Measurements from ENCODE around the gene TGFBI. TPM values are rescaled to one million over a fixed set of nuclear protein-coding genes. Genes with fewer than 3 reads are reported as not detected.

TGFBI gene
- polyA plus RNA-seq (2013, experiment 1 of 2): 16.3 TPM
- 24.5 TPM for polyA plus RNA-seq (2013, experiment 2 of 2)

GRCh38 chr5:136028782-136029742, at the start of gene TGFBI:
Gene TGFBI, plus strand, starts transcription at chr5:136028988. Its CDS starts 68 bp downstream, at chr5:136029056.
- Histone ChIP-seq H3K4me1 (ENCODE audit: insufficient read depth, low read length) (no peaks in the 10 kb centered on the region), H3K9me3 (ENCODE audit: insufficient read depth, low read depth, low read length) (no peaks in the 10 kb centered on the region), H3K27ac (ENCODE audit: low read depth, low read length) (no peak within 1 kb of the TSS), H3K9ac (ENCODE audit: low read depth, low read length) (peak within 1 kb of the TSS; percentile 69), H3K4me3 (ENCODE audit: low read length) (peak within 1 kb of the TSS; percentile 65), H3K36me3 (ENCODE audit: insufficient read depth, low read length) (no peaks in the 10 kb centered on the region), H3K27me3 (ENCODE audit: insufficient read depth, low read length) (peaks cover 65% of the 10 kb centered on the region)
- WGBS: 5% methylated on average over 68 of the region's 68 CpGs

DNA sequence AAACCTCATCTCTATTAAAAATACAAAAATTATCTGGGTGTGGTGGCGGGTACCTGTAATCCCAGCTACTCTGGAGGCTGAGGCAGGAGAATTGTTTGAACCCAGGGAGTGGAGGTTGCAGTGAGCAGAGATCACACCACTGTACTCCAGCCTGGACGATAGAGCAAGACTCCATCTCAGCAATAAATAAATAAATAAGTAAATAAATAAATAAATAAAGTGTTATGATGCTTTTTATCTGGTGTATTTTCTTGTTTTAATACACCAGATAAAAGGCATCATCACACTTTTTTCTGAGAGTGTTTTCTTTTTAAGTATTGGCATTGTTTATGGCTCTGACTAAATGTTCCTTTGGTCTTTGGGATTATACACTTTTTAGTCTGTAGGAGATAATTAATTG, 49.8 kb upstream of the TGFBI start:
- no peak overlapping the region for H3K27ac ChIP-seq (ENCODE audit: low read depth, low read length)
- no peak overlapping the region for H3K9ac ChIP-seq (ENCODE audit: low read depth, low read length)
- peaks cover 12% of the 10 kb centered on the region for H3K4me1 ChIP-seq (ENCODE audit: insufficient read depth, low read length)
- WGBS: 79% methylated on average over 1 of the region's 2 CpGs
- peaks cover 10% of the 10 kb centered on the region for H3K27me3 ChIP-seq (ENCODE audit: insufficient read depth, low read length)
- H3K4me3 ChIP-seq (ENCODE audit: low read length): no peak overlapping the region
- no peaks in the 10 kb centered on the region for H3K9me3 ChIP-seq (ENCODE audit: insufficient read depth, low read depth, low read length)
- no peaks in the 10 kb centered on the region for H3K36me3 ChIP-seq (ENCODE audit: insufficient read depth, low read length)

GRCh38 chr5:135979510-135979909, 49.3 kb upstream of the TGFBI start:
- peaks cover 10% of the 10 kb centered on the region for H3K27me3 ChIP-seq (ENCODE audit: insufficient read depth, low read length)
- no peak overlapping the region for H3K4me3 ChIP-seq (ENCODE audit: low read length)
- 100% methylated on average over 1 of the region's 1 CpG for WGBS
- H3K27ac ChIP-seq (ENCODE audit: low read depth, low read length): no peak overlapping the region
- H3K4me1 ChIP-seq (ENCODE audit: insufficient read depth, low read length): peaks cover 12% of the 10 kb centered on the region
- H3K36me3 ChIP-seq (ENCODE audit: insufficient read depth, low read length): no peaks in the 10 kb centered on the region
- no peak overlapping the region for H3K9ac ChIP-seq (ENCODE audit: low read depth, low read length)
- no peaks in the 10 kb centered on the region for H3K9me3 ChIP-seq (ENCODE audit: insufficient read depth, low read depth, low read length)

- H3K27me3 ChIP-seq (ENCODE audit: insufficient read depth, low read length): peaks cover 10% of the 10 kb centered on the region
- no peak overlapping the region for H3K27ac ChIP-seq (ENCODE audit: low read depth, low read length)
- H3K4me3 ChIP-seq (ENCODE audit: low read length): no peak overlapping the region
- H3K9ac ChIP-seq (ENCODE audit: low read depth, low read length): no peak overlapping the region
- H3K36me3 ChIP-seq (ENCODE audit: insufficient read depth, low read length): no peaks in the 10 kb centered on the region
- WGBS: 100% methylated on average over 1 of the region's 1 CpG
- H3K9me3 ChIP-seq (ENCODE audit: insufficient read depth, low read depth, low read length): no peaks in the 10 kb centered on the region
- H3K4me1 ChIP-seq (ENCODE audit: insufficient read depth, low read length): peaks cover 3% of the 10 kb centered on the region; the same call in 1 of the 2 replicates
Measured at GRCh38 chr5:135980620-135981019, 48.2 kb upstream of the TGFBI start.

GRCh38 chr5:135985951-135986350, 42.8 kb upstream of the TGFBI start:
- H3K36me3 ChIP-seq (ENCODE audit: insufficient read depth, low read length): no peaks in the 10 kb centered on the region
- no CpG with 5 or more reads among the region's 1 CpG for WGBS
- H3K27me3 ChIP-seq (ENCODE audit: insufficient read depth, low read length): no peaks in the 10 kb centered on the region
- no peaks in the 10 kb centered on the region for H3K9me3 ChIP-seq (ENCODE audit: insufficient read depth, low read depth, low read length)
- no peaks in the 10 kb centered on the region for H3K4me1 ChIP-seq (ENCODE audit: insufficient read depth, low read length)
- no peak overlapping the region for H3K4me3 ChIP-seq (ENCODE audit: low read length)
- no peak overlapping the region for H3K27ac ChIP-seq (ENCODE audit: low read depth, low read length)
- H3K9ac ChIP-seq (ENCODE audit: low read depth, low read length): no peak overlapping the region

- WGBS: 89% methylated on average over 2 of the region's 3 CpGs
- Histone ChIP-seq H3K27me3 (ENCODE audit: insufficient read depth, low read length) (no peaks in the 10 kb centered on the region), H3K4me1 (ENCODE audit: insufficient read depth, low read length) (no peaks in the 10 kb centered on the region), H3K9ac (ENCODE audit: low read depth, low read length) (no peak overlapping the region), H3K36me3 (ENCODE audit: insufficient read depth, low read length) (no peaks in the 10 kb centered on the region), H3K27ac (ENCODE audit: low read depth, low read length) (no peak overlapping the region), H3K9me3 (ENCODE audit: insufficient read depth, low read depth, low read length) (no peaks in the 10 kb centered on the region), H3K4me3 (ENCODE audit: low read length) (no peak overlapping the region)
Measured at GRCh38 chr5:135986401-135986800, 42.4 kb upstream of the TGFBI start.

DNA sequence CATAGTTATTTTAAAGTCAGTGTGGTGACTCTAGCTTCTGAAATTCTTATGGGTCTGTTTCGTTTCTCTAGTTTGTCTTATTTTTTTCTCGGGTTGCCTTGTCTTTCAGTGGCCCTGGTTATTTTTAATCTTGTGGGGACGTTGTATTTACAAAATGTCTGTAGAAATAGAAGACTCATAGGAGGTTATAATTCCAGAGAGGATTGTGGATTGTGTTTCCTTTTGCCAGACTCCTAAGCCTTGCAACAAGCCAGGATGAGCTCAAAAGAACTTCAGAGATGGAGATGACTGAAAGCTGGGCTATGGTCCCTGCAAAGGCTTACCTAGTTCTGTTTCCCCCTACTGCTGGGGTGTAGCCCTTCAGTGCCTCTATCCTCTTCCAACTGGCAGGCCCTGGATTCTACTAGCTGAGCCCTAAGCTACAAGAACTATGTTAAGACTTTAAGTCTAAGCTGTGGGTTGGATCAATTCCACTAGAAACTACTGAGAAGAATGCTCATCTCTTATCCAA, 41.8 kb upstream of the TGFBI start:
- H3K9me3 ChIP-seq (ENCODE audit: insufficient read depth, low read depth, low read length): no peaks in the 10 kb centered on the region
- no peak overlapping the region for H3K27ac ChIP-seq (ENCODE audit: low read depth, low read length)
- H3K4me3 ChIP-seq (ENCODE audit: low read length): no peak overlapping the region
- no peak overlapping the region for H3K9ac ChIP-seq (ENCODE audit: low read depth, low read length)
- 95% methylated on average over 3 of the region's 3 CpGs for WGBS
- H3K36me3 ChIP-seq (ENCODE audit: insufficient read depth, low read length): no peaks in the 10 kb centered on the region
- H3K27me3 ChIP-seq (ENCODE audit: insufficient read depth, low read length): no peaks in the 10 kb centered on the region
- H3K4me1 ChIP-seq (ENCODE audit: insufficient read depth, low read length): no peaks in the 10 kb centered on the region

DNA sequence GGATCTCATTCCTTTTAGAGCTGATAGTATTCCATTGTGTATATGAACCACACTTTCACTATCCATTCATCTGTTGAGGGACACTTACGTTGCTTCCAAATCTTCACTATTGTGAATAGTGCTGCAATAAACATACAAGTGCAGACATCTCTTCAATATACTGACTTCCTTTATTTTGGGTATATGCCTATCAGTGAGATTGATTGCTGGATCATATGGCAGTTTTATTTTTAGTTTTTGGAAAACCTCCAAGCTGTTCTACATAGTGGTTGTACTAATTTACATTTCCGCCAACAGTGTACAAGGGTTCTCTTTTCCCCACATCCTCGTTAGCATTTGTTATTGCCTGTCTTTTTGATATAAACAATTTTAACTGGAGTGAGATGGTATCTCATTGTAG, 40.2 kb upstream of the TGFBI start:
- Histone ChIP-seq H3K4me3 (ENCODE audit: low read length) (no peak overlapping the region), H3K36me3 (ENCODE audit: insufficient read depth, low read length) (no peaks in the 10 kb centered on the region), H3K9me3 (ENCODE audit: insufficient read depth, low read depth, low read length) (no peaks in the 10 kb centered on the region), H3K27me3 (ENCODE audit: insufficient read depth, low read length) (no peaks in the 10 kb centered on the region), H3K27ac (ENCODE audit: low read depth, low read length) (no peak overlapping the region), H3K9ac (ENCODE audit: low read depth, low read length) (no peak overlapping the region), H3K4me1 (ENCODE audit: insufficient read depth, low read length) (no peaks in the 10 kb centered on the region)
- WGBS: 80% methylated on average over 1 of the region's 3 CpGs

DNA sequence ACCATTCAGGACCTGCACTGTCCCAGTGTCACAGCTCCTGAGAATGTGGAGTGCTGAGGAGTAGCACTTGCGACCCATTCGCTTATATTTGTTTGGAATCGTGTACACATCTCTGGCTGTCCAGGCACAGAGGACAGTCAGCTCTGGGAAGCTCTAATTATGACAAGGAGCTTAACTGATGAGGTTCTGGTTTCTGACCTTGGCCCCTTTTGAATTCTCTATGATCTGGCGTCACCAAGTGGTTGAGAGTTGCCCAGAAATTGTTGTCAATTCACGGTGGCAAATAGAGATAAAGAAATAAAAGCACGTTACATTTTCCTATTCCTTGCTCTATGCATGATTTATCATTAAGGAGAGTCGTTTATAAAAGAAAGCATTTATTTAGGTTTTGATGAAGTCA, 39.1 kb upstream of the TGFBI start:
- 93% methylated on average over 7 of the region's 7 CpGs for whole genome bisulfite sequencing
- Histone ChIP-seq H3K9me3 (ENCODE audit: insufficient read depth, low read depth, low read length) (no peaks in the 10 kb centered on the region), H3K27me3 (ENCODE audit: insufficient read depth, low read length) (no peaks in the 10 kb centered on the region), H3K9ac (ENCODE audit: low read depth, low read length) (no peak overlapping the region), H3K4me1 (ENCODE audit: insufficient read depth, low read length) (no peaks in the 10 kb centered on the region), H3K36me3 (ENCODE audit: insufficient read depth, low read length) (no peaks in the 10 kb centered on the region), H3K4me3 (ENCODE audit: low read length) (no peak overlapping the region), H3K27ac (ENCODE audit: low read depth, low read length) (no peak overlapping the region)

DNA sequence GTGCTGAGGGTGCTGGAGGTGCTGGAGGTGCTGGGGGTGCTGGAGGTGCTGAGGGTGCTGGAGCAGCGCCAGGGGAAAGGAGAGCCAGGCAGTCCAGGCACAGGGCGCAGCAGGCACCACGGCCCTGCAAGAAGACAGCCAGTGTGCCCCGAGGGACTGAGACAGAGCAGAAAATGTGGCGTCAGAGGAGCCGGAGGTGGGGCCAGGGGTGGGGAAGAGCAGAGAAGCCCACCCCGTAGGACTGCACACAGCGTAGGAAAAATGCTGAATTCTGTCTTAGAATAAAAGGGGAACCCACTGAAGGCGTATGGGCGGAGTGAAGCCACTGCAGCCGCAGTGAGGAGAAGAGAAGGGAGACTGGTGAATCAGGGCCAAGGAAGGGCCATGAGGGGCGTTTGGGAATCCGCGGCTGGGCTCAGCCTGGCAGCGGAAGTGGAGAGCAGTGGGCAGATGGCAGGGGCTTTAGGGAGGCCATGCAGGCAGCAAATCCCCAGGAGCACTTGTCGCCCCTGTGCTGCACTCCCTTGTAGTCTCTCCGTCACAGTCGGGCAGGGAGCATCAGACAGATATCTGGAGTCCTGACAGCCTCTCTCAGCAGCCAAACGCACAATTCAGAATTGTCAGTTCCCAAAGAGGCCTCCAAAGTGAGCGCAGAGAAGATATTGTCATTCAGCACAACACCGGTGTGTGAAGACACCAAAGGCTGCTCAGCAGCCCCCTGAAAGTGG, 38.1 kb upstream of the TGFBI start:
- H3K9me3 ChIP-seq (ENCODE audit: insufficient read depth, low read depth, low read length): no peaks in the 10 kb centered on the region
- no peaks in the 10 kb centered on the region for H3K36me3 ChIP-seq (ENCODE audit: insufficient read depth, low read length)
- no peaks in the 10 kb centered on the region for H3K27me3 ChIP-seq (ENCODE audit: insufficient read depth, low read length)
- H3K9ac ChIP-seq (ENCODE audit: low read depth, low read length): no peak overlapping the region
- H3K27ac ChIP-seq (ENCODE audit: low read depth, low read length): no peak overlapping the region
- 93% methylated on average over 21 of the region's 21 CpGs for WGBS
- H3K4me1 ChIP-seq (ENCODE audit: insufficient read depth, low read length): no peaks in the 10 kb centered on the region
- H3K4me3 ChIP-seq (ENCODE audit: low read length): no peak overlapping the region

GRCh38 chr5:135991429-135991828, 37.4 kb upstream of the TGFBI start:
- Histone ChIP-seq H3K4me1 (ENCODE audit: insufficient read depth, low read length) (no peaks in the 10 kb centered on the region), H3K27ac (ENCODE audit: low read depth, low read length) (no peak overlapping the region), H3K9me3 (ENCODE audit: insufficient read depth, low read depth, low read length) (no peaks in the 10 kb centered on the region), H3K27me3 (ENCODE audit: insufficient read depth, low read length) (no peaks in the 10 kb centered on the region), H3K4me3 (ENCODE audit: low read length) (no peak overlapping the region), H3K36me3 (ENCODE audit: insufficient read depth, low read length) (no peaks in the 10 kb centered on the region), H3K9ac (ENCODE audit: low read depth, low read length) (no peak overlapping the region)
- 94% methylated on average over 6 of the region's 6 CpGs for WGBS

Data from HUES64 (cell line).